OCI-LY7 (cell line): Measurements from ENCODE around the gene CRHR2. TPM values are rescaled to one million over a fixed set of nuclear protein-coding genes. Genes with fewer than 3 reads are reported as not detected.

Experiments used
- BruUV-seq: library from RNA; stranded (reverse); fragments of 400-500 nt; replicated peaks from 2 replicates; lab custom pipeline; 2021; lab: Mats Ljungman, UMichigan
- CTCF ChIA-PET: fragments of 300-600 bp; sonication (Branson Sonifier 250); formaldehyde crosslinking; loops from one replicate; lab custom pipeline; 2022; ENCODE audit warnings: antibody characterized with exemption; ENCODE audit not compliant: unreplicated experiment; lab: Charles Lee
- POLR2A ChIA-PET: fragments of 300-600 bp; sonication (Branson Sonifier 250); formaldehyde crosslinking; loops from one replicate; lab custom pipeline; 2022; ENCODE audit warnings: antibody characterized with exemption; lab: Charles Lee
- DNase-seq: peaks from one replicate; pipeline ENCODE4 v3.0.0-alpha.2; 2015; ENCODE audit warnings: low spot score
- H2AFZ ChIP-seq: fragments of 200-600 bp; sonication (generic), shearing (Covaris generic); 2 replicates; pipeline ENCODE4 v1.6.1; 2014; ENCODE audit warnings: mild to moderate bottlenecking, antibody characterized with exemption, low read length, moderate library complexity
- H3K27ac ChIP-seq: fragments of 200-600 bp; sonication (generic); 2 replicates; pipeline ENCODE4 v1.5.1; 2014; ENCODE audit warnings: mixed run types, low read depth, mild to moderate bottlenecking, moderate library complexity, low read length, inconsistent platforms; ENCODE audit not compliant: poor library complexity, severe bottlenecking
- H3K36me3 ChIP-seq: fragments of 200-600 bp; sonication (generic); 2 replicates; pipeline ENCODE4 v1.6.1; 2014; ENCODE audit warnings: mild to moderate bottlenecking, antibody characterized with exemption, low read length, moderate library complexity, mixed read lengths; ENCODE audit not compliant: insufficient read depth
- H3K4me1 ChIP-seq: fragments of 200-600 bp; sonication (generic); 2 replicates; pipeline ENCODE4 v1.5.1; 2014; ENCODE audit warnings: mild to moderate bottlenecking, low read length; ENCODE audit not compliant: insufficient read depth, poor library complexity, severe bottlenecking
- H3K4me2 ChIP-seq: fragments of 200-600 bp; sonication (generic); 2 replicates; pipeline ENCODE4 v1.6.1; 2014; ENCODE audit warnings: mild to moderate bottlenecking, low read length
- H3K4me3 ChIP-seq: fragments of 200-600 bp; sonication (generic); 2 replicates; pipeline ENCODE4 v1.5.1; 2014; ENCODE audit warnings: mild to moderate bottlenecking, low read depth, low read length; ENCODE audit not compliant: poor library complexity, severe bottlenecking
- H3K79me2 ChIP-seq: fragments of 200-600 bp; sonication (generic); 2 replicates; pipeline ENCODE4 v1.6.1; 2016; ENCODE audit warnings: low read depth, mild to moderate bottlenecking, low read length, moderate library complexity, mixed read lengths; ENCODE audit not compliant: insufficient read depth
- H3K9me2 ChIP-seq: fragments of 200-600 bp; sonication (generic); 2 replicates; pipeline ENCODE4 v1.6.1; 2016; ENCODE audit warnings: mild to moderate bottlenecking, low read length, mixed read lengths; ENCODE audit not compliant: insufficient read depth
- H3K9me3 ChIP-seq: fragments of 200-600 bp; sonication (generic); 2 replicates; pipeline ENCODE4 v1.6.1; 2014; ENCODE audit warnings: mild to moderate bottlenecking, mixed run types, low read length, mixed read lengths
- H4K20me1 ChIP-seq: fragments of 200-600 bp; sonication (generic); 2 replicates; pipeline ENCODE4 v1.6.1; 2014; ENCODE audit warnings: mild to moderate bottlenecking, antibody characterized with exemption, low read length, moderate library complexity, mixed read lengths; ENCODE audit not compliant: insufficient read depth
- CTCF ChIP-seq: fragments of 200-600 bp; sonication (generic); conservative IDR thresholded peaks from 2 replicates; pipeline ENCODE4 v1.5.1; 2014; ENCODE audit warnings: mild to moderate bottlenecking, antibody characterized with exemption, low read length, moderate library complexity, mixed read lengths
- EZH2phosphoT487 ChIP-seq: fragments of 200-600 bp; sonication (generic); IDR thresholded peaks from 2 replicates; pipeline ENCODE4 v1.6.1; 2018; ENCODE audit warnings: low read depth, borderline replicate concordance, mild to moderate bottlenecking, mixed run types, antibody characterized with exemption, low read length, moderate library complexity, mixed read lengths
- intact Hi-C: fragments of 100-400 bp; cut with micrococcal nuclease; formaldehyde crosslinking; loops from one replicate; pipeline ENCODE4 v1.10.0; 2022; ENCODE audit not compliant: unreplicated experiment
- total RNA-seq, 2 experiments: library from RNA; depleted of rRNA in 1 of 2; stranded (reverse); fragments of >200 nt in 1 of 2; shearing (Covaris generic) in 1 of 2; gene quantifications; 2 replicates each; pipeline ENCODE4 v1.2.3, GENCODE V29; 2014 to 2022

CRHR2 gene
- total RNA-seq, 2 experiments from 2014 or later = not detected

- POLR2A ChIA-PET = interaction anchor here (0.6 to 1.3 kb wide), 2 partner anchors 13 to 19 kb away, joined by 3 read pairs; no protein-coding TSS in a partner anchor
- H3K4me2 ChIP-seq = no peak overlapping the region
- intact Hi-C loops = no loop called here
- no peak overlapping the region for H3K27ac ChIP-seq
- H3K4me3 ChIP-seq = no peak overlapping the region
- no peaks in the 10 kb centered on the region for H3K4me1 ChIP-seq
- no peaks in the 10 kb centered on the region for H3K36me3 ChIP-seq
- no peak for TF ChIP-seq EZH2phosphoT487
- TF ChIP-seq CTCF = no peak
- no peaks in the 10 kb centered on the region for H4K20me1 ChIP-seq
- BruUV-seq = no TSS peak
- no peaks in the 10 kb centered on the region for H3K9me2 ChIP-seq
- H3K9me3 ChIP-seq = no peaks in the 10 kb centered on the region
- no peak for DNase-seq
- CTCF ChIA-PET = no interaction called here
- H2AFZ ChIP-seq = no peak overlapping the region
- H3K79me2 ChIP-seq = no peaks in the 10 kb centered on the region
Measured at GRCh38 chr7:30709549-30709948, 27.3 kb upstream of the CRHR2 start.

- ChIA-PET CTCF (no interaction called here), POLR2A (interaction anchor here (0.6 kb wide), 1 partner anchor 116 kb away, joined by 4 read pairs; no protein-coding TSS in a partner anchor)
- Histone ChIP-seq H3K4me1 (no peaks in the 10 kb centered on the region), H3K79me2 (no peaks in the 10 kb centered on the region), H3K27ac (no peak overlapping the region), H3K9me2 (no peaks in the 10 kb centered on the region), H2AFZ (no peak overlapping the region), H3K4me2 (no peak overlapping the region), H3K9me3 (no peaks in the 10 kb centered on the region), H4K20me1 (no peaks in the 10 kb centered on the region), H3K4me3 (no peak overlapping the region), H3K36me3 (no peaks in the 10 kb centered on the region)
- no TSS peak for BruUV-seq
- intact Hi-C loops = no loop called here
- TF ChIP-seq CTCF (no peak), EZH2phosphoT487 (no peak)
- DNase-seq = no peak
Measured at GRCh38 chr7:30708983-30709382, 26.7 kb upstream of the CRHR2 start.

- Histone ChIP-seq H2AFZ (no peak overlapping the region), H3K27ac (no peak overlapping the region), H3K4me2 (no peak overlapping the region), H3K36me3 (no peaks in the 10 kb centered on the region), H3K9me3 (no peaks in the 10 kb centered on the region), H3K9me2 (no peaks in the 10 kb centered on the region), H3K4me1 (no peaks in the 10 kb centered on the region), H4K20me1 (no peaks in the 10 kb centered on the region), H3K4me3 (no peak overlapping the region), H3K79me2 (no peaks in the 10 kb centered on the region)
- TF ChIP-seq EZH2phosphoT487 (no peak), CTCF (no peak)
- DNase-seq = no peak
- intact Hi-C loops = no loop called here
- ChIA-PET CTCF (no interaction called here), POLR2A (interaction anchor here (0.6 to 0.7 kb wide), 2 partner anchors 115 to 425 kb away, joined by 3 to 4 read pairs; no protein-coding TSS in a partner anchor)
- BruUV-seq = no TSS peak
Measured at GRCh38 chr7:30708412-30708811, 26.2 kb upstream of the CRHR2 start.
